GM23248 (cell line): ENCODE measurements around the gene NFIX.

Source experiments
- EZH2 ChIP-seq: fragments of 200-600 bp; sonication (generic); IDR thresholded peaks from 2 replicates; pipeline ENCODE4 v1.6.1; 2018; ENCODE audit warnings: antibody characterized with exemption, mild to moderate bottlenecking; ENCODE audit not compliant: insufficient read depth, poor library complexity, severe bottlenecking
- EZH2phosphoT487 ChIP-seq: fragments of 200-600 bp; sonication (generic); IDR thresholded peaks from 2 replicates; pipeline ENCODE4 v1.6.1; 2018; ENCODE audit warnings: antibody characterized with exemption, moderate library complexity, mild to moderate bottlenecking, low read depth; ENCODE audit not compliant: insufficient read depth

DNA sequence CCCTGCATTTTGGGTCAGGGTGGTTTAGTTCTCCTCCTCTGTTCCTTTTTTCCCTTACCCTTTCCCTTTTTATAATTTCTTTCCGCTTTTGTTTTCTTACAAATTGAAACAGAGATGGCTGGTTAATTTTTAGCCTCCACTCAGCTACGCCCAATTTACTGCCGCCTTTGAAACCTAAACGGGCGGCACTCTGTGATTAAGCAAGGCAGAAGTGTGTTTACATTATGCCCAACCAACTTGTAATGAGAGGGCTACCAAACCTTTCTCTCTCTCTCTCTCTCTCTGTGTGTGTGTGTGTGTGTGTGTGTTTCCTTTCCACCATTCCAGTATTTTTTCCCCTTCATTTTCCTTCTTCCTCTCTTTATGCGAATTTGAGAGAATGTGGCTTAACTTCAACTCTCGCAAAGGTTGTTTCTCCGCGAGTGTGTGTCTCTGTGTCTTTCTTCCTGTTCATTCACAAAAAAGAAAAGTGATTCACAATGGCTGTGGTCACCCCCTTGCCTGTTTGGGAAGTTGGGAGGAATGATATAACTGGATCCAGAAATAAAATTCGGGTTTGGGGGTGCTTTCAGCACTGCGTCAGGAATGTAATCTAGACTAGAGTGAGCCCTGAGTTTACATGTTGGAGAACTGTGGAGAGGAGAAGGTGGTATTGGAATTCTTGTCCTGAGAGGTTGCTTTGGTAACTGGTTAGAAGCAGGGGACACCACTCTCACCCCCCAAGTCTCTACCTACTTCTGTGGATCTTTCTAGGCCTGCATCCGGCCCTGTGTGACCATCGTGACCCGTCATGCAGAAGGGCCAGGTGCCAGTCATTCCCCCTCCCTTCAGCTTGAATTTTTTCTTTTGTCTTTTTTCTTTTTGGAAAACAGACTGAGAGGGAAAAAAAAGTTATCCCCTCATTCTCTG lies 31.4 kb downstream of the NFIX start:
- TF ChIP-seq EZH2phosphoT487 (peak; percentile 25; the same call in 1 of the 2 replicates), EZH2 (no peak)
